Stimulated activated CD4-positive, alpha-beta T cell treated with anti-CD3 and anti-CD28 coated beads, Interleukin-4, amount 100 ng/mL, for 1 hour (primary cell): ENCODE measurements around the gene ATG13.
"Not testable (repeated sequence)": the region's sequence is repeated elsewhere in the genome, so short reads cannot be mapped to it uniquely, and the experiment has no call there.

ENCODE experiments used
- DNase-seq: peaks from one replicate; pipeline ENCODE4 v3.0.0-alpha.2; 2020

Gene ATG13

DNA sequence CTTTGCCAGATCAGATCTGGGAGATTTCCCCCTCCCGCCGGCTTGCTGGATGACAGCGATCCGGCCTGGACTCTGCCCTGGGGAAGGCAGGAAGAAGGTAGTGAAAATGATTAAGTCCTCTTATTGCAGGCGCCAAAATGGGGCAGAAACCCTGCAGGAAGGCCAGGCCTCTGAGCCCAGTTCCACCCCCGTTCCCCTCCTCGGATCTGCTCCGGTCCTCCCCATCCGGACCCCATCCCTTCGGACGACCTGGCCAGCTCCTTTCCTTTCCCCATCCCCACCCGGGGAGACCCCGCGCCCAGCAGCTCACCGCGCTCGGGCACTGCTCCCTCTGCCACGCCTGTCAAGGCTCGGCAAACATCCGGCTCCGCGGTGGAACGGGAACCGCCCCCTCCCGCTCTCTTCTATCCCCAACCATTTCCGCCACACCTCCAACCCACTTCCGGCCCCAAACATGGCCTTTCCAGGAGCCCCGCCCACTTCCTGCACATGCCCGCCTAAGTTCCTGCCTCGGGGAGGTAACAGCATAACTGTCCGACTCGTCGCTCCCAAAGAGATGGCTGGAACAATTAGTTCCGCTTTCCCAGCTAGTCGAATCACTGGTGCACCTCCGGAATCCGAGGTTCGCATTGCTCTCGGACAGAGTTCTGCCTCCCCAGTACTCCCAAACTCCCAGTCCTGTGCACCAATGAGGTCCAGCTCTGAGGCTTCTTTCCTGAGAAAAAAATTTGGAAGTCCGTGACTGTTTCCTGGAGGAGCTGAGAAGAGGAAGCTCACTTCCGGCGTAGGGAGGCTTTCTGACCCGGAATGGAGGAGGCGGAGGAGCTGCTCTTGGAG is 83.1 kb downstream of the ATG13 start, which contains the start of the genes ARHGAP1 and ZNF408:
Gene ARHGAP1 (minus strand): TSS at position 379 of the 837 bp plus-strand sequence. CDS start 4,512 bp downstream, outside the sequence.
Gene ZNF408 (plus strand): TSS at position 791 of the 837 bp plus-strand sequence. CDS start 17 bp downstream, at position 808.
- DNase-seq: peak; percentile 99

DNA sequence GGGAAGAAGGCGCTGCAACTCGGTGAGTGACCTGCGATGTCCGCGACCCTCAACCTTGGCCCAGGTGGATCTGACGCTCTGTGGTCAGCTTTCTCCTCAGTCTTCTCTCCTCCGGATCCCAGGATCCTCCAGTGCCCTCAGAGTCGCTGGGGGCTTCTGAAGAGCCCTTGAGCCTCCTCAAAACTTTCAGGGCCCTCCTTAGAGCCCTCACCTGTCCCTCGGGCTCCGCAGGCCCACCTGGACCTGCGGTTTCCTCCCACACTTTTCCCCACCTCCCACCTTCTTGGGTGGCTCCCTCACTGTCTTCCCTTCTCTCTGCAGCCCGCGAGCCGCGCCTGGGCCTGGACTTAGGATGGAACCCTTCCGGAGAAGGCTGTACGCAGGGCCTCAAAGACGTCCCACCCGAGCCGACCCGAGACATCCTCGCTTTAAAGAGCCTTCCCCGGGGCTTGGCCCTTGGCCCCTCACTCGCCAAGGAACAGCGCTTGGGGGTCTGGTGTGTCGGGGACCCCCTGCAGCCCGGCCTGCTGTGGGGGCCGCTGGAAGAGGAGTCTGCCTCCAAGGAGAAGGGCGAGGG is 83.8 kb downstream of the ATG13 start:
- no peak for DNase-seq

GRCh38 chr11:46705070-46705688 is 87.8 kb downstream of the ATG13 start:
- no peak for DNase-seq

DNA sequence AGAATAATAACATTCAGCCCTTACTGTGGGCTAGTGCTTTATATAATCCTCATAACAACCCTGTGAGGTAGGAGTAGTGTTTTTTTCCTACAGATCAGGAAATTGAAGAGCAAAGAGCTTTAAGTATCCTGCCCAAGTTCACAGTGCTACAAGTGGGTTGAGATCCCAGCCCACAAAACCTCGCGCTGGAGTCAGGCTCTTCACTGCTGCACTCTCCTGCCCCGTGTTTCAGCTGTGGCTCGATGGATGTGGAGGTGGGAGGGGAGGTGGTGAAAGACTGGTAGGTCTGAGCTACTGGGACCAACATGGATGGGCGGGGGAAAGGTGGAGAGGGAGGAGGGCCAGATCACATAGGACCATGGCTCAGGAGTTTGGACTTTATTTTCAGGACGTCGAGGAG is 89.5 kb downstream of the ATG13 start:
- DNase-seq: no peak

- not testable (repeated sequence) for DNase-seq
Observed at GRCh38 chr11:46709351-46709750, 92.0 kb downstream of the ATG13 start.

- DNase-seq: no peak
Observed at GRCh38 chr11:46710821-46711269, 93.5 kb downstream of the ATG13 start.

- no peak for DNase-seq
Observed at GRCh38 chr11:46711303-46711702, 94.0 kb downstream of the ATG13 start.

- DNase-seq: no peak
Observed at GRCh38 chr11:46712874-46713576, 95.7 kb downstream of the ATG13 start.

- not testable (repeated sequence) for DNase-seq
Observed at GRCh38 chr11:46717825-46718154, 100.4 kb downstream of the ATG13 start.

DNA sequence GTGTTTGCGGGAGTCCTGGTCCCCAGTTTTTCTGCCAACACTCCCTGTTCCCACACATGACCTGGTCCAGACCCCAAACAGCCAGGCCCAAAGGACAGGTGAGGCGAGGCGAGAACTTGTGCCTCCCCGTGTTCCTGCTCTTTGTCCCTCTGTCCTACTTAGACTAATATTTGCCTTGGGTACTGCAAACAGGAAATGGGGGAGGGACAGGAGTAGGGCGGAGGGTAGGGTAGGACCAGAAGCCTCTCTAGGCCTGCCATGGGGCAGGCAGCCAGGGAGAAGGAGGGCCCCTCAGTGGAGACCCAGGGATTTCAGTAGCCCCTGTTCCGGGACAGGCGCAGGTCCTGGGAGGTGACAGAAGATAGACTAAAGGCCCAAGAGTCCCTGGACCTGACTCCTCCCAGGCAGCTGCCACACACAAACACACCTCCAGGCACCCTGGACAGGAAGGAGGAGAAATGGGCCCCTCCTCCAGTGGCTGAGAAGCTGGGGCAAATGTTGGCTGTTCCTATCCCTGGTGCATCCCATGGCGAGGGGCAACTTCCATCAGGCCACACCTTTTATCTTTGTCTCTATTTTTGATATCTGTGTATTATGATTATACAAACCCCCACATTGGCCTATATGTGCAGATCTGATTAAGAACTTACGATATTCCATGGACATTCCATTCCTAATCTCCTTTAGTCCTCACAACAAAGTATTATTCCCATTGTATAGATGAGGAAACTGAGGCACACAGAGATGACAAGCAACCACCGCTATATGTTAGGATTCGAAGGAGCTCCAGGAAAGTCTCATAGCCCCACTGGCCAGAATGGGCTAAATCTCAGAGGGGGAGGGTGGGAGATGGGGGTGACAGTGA is 101.0 kb downstream of the ATG13 start:
- no peak for DNase-seq

DNA sequence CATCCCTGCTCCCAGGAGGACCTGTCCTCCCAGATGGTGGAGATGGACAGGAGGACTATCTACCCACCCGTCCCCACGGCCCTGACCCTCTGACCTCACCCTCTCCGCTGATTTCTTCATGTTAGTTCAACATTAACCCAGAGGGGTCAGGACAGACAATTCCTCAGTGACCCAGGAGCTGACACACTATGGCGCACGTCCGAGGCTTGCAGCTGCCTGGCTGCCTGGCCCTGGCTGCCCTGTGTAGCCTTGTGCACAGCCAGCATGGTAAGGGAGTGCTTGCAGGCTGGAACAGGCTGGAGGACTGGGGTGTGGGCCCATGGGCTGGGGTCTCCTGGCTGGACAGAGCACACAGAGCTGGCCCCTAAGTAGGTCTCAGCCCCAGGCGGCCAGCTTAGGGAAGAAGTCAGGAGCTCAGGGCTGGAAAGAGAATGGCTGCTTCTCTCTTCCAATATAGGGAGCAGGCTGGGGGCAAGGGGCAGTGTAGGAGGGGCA is 101.7 kb downstream of the ATG13 start, which contains the start of gene F2:
Gene F2 (plus strand): TSS at position 166 of the 495 bp plus-strand sequence. CDS start 23 bp downstream, at position 189.
- no peak for DNase-seq

DNA sequence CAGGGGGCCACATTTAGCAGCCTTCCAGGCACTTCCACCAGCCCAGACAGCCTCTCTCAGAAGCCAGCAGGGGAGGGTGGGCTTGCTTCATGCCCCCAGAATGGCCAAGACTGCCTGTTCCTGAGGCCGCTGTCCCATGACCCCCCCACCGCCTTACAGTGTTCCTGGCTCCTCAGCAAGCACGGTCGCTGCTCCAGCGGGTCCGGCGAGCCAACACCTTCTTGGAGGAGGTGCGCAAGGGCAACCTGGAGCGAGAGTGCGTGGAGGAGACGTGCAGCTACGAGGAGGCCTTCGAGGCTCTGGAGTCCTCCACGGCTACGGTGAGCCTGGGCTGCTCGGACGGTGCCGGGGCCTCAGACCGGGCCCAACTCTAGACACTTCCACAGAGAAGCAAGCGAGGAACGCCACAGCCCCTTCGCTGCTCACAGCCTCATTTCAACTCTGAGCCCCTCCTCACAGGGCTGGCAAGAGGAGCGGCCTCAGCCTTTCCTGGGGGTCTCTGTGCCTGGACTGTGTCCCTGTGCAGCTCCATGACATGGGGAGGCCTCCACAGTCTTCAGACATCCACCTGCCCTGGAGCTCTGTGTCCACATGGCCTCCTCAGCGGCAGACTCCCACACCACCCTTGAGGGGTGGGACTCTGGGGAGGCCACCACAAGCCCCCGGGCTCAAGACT is 102.3 kb downstream of the ATG13 start:
- no peak for DNase-seq

DNA sequence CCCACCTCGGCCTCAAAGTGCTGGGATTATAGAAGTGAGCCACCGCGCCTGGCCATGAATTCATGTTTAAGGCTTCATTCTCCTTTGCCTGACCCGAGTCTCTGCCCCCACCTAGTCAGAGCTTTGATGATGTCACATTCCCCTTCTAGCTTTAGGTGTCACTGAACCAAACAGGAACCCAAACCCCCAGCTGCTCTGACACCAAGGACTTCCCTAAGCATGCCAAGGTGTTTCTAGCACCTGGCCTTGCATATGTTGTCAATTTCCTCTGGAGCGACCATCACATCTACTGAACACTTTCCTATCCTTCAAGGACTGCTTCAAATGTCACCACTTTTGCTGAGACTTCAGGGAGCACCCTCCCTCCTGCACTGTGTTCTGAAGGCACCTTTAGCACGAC is 103.9 kb downstream of the ATG13 start:
- DNase-seq: no peak

- DNase-seq: no peak
Observed at GRCh38 chr11:46722566-46723358, 105.4 kb downstream of the ATG13 start.

GRCh38 chr11:46723359-46723680 is 106.0 kb downstream of the ATG13 start:
- DNase-seq: no peak

GRCh38 chr11:46724088-46724487 is 106.7 kb downstream of the ATG13 start:
- no peak for DNase-seq
